Measurements from ENCODE around the gene FOXO6. TPM values are rescaled to one million over a fixed set of nuclear protein-coding genes. Genes with fewer than 3 reads are reported as not detected.

FOXO6 gene
- total RNA-seq, 1 donor from 2014 or later = 2.8 TPM

DNA sequence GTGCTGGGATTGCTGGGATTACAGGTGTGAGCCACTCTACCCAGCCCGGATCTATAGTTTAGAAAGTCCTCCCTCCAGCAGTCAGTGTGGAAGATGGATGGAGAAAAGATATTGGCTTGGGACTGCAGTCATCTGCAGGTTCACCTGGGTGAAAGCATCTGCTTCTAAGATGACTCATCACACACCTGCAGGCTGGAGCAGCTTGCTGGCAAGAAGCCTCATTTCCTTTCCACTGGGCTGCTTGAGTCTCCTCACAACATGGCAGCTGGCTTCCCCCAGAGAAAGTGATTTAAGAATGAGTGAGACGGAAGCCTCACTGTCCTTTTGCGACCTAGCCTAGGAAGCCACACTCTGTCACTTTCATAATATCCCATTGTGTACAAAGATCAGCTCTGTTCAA, 50.0 kb downstream of the FOXO6 start:
- Mint-ChIP-seq H3K27ac (no peak overlapping the region), H3K27me3 (peaks cover 29% of the 10 kb centered on the region), H3K36me3 (ENCODE audit: insufficient read depth) (no peaks in the 10 kb centered on the region), H3K4me3 (ENCODE audit: low read depth) (no peak overlapping the region), H3K9me3 (ENCODE audit: low read depth) (no peaks in the 10 kb centered on the region), H3K4me1 (ENCODE audit: low read depth) (peaks cover 6% of the 10 kb centered on the region)
- TF ChIP-seq, protein P1, sequence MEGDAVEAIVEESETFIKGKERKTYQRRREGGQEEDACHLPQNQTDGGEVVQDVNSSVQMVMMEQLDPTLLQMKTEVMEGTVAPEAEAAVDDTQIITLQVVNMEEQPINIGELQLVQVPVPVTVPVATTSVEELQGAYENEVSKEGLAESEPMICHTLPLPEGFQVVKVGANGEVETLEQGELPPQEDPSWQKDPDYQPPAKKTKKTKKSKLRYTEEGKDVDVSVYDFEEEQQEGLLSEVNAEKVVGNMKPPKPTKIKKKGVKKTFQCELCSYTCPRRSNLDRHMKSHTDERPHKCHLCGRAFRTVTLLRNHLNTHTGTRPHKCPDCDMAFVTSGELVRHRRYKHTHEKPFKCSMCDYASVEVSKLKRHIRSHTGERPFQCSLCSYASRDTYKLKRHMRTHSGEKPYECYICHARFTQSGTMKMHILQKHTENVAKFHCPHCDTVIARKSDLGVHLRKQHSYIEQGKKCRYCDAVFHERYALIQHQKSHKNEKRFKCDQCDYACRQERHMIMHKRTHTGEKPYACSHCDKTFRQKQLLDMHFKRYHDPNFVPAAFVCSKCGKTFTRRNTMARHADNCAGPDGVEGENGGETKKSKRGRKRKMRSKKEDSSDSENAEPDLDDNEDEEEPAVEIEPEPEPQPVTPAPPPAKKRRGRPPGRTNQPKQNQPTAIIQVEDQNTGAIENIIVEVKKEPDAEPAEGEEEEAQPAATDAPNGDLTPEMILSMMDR (IDR thresholded peaks at IDR 0.05; ENCODE audit: unreplicated experiment) = no peak
- DNase-seq (ENCODE audit: low spot score, unreplicated experiment) = no peak

- H3K27me3 Mint-ChIP-seq = peaks cover 31% of the 10 kb centered on the region
- no peak for DNase-seq (ENCODE audit: low spot score, unreplicated experiment)
- TF ChIP-seq, protein P1 (IDR thresholded peaks at IDR 0.05; ENCODE audit: unreplicated experiment) = no peak
- no peaks in the 10 kb centered on the region for H3K9me3 Mint-ChIP-seq (ENCODE audit: low read depth)
- H3K36me3 Mint-ChIP-seq (ENCODE audit: insufficient read depth) = no peaks in the 10 kb centered on the region
- peaks cover 8% of the 10 kb centered on the region for H3K4me1 Mint-ChIP-seq (ENCODE audit: low read depth)
- H3K4me3 Mint-ChIP-seq (ENCODE audit: low read depth) = no peak overlapping the region
- H3K27ac Mint-ChIP-seq = no peak overlapping the region
These were observed 51.5 kb downstream of the FOXO6 start for GRCh38 chr1:41412748-41413147.

DNA sequence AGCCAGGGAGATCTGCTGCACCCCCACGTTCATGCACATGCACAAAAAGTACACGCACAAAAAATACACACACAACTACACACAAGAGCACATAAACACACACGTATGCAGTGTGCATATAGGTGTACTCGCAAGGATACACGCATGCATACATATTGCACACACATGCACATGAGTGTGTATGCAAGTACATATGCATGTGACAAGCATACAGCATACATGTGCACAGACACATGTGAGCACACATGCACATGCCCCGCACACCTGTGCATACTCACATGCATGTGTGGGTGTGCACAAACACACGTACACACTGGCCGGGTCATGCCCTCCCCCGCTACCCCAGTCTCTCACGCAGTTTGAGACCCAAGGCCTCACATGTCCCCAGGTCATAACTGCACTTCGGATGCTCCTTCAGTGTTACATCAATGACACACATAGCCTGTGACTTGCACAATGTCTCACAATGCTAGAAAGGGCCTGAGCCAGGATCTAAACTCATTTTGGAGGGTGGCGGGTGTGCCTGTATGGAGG, 52.6 kb downstream of the FOXO6 start:
- Mint-ChIP-seq H3K36me3 (ENCODE audit: insufficient read depth) (no peaks in the 10 kb centered on the region), H3K4me1 (ENCODE audit: low read depth) (peaks cover 8% of the 10 kb centered on the region), H3K27me3 (peaks cover 22% of the 10 kb centered on the region), H3K27ac (peak overlapping the region; percentile 65), H3K4me3 (ENCODE audit: low read depth) (no peak overlapping the region), H3K9me3 (ENCODE audit: low read depth) (no peaks in the 10 kb centered on the region)
- TF ChIP-seq, protein P1 (IDR thresholded peaks at IDR 0.05; ENCODE audit: unreplicated experiment) = no peak
- DNase-seq (ENCODE audit: low spot score, unreplicated experiment) = no peak

DNA sequence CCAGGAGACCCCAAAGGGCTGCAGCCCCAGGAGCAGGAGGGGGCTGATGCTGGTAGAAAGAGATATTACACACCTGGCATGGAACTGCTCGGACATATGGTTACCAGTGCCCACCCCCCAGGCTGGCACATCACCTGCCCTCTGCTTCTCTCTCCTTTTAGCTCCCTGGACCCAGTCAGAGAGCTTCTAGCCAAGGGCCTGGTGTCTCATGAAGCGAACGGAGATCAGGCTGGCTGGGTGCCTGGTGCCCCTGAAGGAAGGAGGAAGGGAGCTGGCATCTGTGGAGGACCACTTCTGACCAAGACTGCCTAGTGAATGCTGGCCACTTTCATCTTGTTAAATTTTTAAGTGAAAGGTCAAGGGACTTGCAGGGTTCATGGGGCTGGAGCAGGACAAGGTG, 53.1 kb downstream of the FOXO6 start:
- H3K36me3 Mint-ChIP-seq (ENCODE audit: insufficient read depth) = no peaks in the 10 kb centered on the region
- peaks cover 8% of the 10 kb centered on the region for H3K4me1 Mint-ChIP-seq (ENCODE audit: low read depth)
- H3K27me3 Mint-ChIP-seq = peaks cover 18% of the 10 kb centered on the region
- TF ChIP-seq, protein P1 (IDR thresholded peaks at IDR 0.05; ENCODE audit: unreplicated experiment) = no peak
- no peaks in the 10 kb centered on the region for H3K9me3 Mint-ChIP-seq (ENCODE audit: low read depth)
- H3K27ac Mint-ChIP-seq = no peak overlapping the region
- no peak overlapping the region for H3K4me3 Mint-ChIP-seq (ENCODE audit: low read depth)
- no peak for DNase-seq (ENCODE audit: low spot score, unreplicated experiment)

DNA sequence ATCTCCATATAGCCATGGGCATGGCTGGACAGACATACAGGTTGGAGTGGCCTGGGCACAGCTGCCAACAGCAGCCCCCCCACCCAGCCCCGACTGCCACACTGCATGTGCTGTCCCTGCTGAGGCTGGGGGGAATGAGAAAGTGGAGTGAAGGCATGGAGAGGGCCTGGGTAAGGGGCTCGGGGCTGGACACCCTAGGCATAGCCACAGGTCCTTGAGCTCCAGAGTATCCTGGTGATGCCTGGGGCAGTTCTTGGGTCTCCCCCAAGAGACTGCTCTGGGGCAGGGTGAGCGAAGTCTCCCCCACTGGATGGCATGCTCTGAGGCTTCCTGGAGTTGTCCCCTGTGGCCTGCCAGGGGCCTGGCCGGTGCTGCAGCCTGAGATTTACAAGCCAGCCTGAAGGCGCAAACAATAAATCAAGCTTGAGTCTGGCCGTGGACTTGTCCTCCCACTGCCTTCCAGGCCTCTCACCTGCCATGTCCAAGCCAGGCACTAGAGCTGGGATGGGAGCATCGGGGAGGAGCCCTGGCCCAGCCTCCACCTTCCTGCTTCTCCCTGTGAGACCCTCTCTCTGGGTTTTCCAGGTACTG, 53.6 kb downstream of the FOXO6 start:
- peaks cover 17% of the 10 kb centered on the region for H3K27me3 Mint-ChIP-seq
- no peaks in the 10 kb centered on the region for H3K36me3 Mint-ChIP-seq (ENCODE audit: insufficient read depth)
- H3K9me3 Mint-ChIP-seq (ENCODE audit: low read depth) = no peaks in the 10 kb centered on the region
- no peak overlapping the region for H3K4me3 Mint-ChIP-seq (ENCODE audit: low read depth)
- TF ChIP-seq, protein P1 (IDR thresholded peaks at IDR 0.05; ENCODE audit: unreplicated experiment) = no peak
- no peak for DNase-seq (ENCODE audit: low spot score, unreplicated experiment)
- peaks cover 8% of the 10 kb centered on the region for H3K4me1 Mint-ChIP-seq (ENCODE audit: low read depth)
- H3K27ac Mint-ChIP-seq = no peak overlapping the region

Data from progenitor cell of endocrine pancreas (in vitro differentiated cells).